SK-N-SH (cell line): Measurements from ENCODE around the gene SS18. TPM values are rescaled to one million over a fixed set of nuclear protein-coding genes. Genes with fewer than 3 reads are reported as not detected.

Experiments
- CTCF ChIA-PET: fragments of 300-600, 350-600 bp; formaldehyde crosslinking; extraction: SDS; loops from one replicate; lab custom pipeline; 2021; lab: Yijun Ruan, JAX
- POLR2A ChIA-PET: fragments of 350-600 bp; sonication (Branson Sonifier 250); formaldehyde crosslinking; extraction: SDS; loops from one replicate; lab custom pipeline; 2020; ENCODE audit warnings: antibody characterized with exemption, inconsistent platforms; lab: Yijun Ruan, JAX
- DNase-seq: peaks from one replicate; pipeline ENCODE4 v3.0.0; 2012
- H2AFZ ChIP-seq: fragments of 200-600 bp; sonication (generic); 2 replicates; pipeline ENCODE4 v1.8.1; 2016; ENCODE audit warnings: antibody characterized with exemption, mild to moderate bottlenecking, low read depth
- H3F3A ChIP-seq: fragments of 200-600 bp; sonication (generic); replicated peaks from 2 replicates; pipeline ENCODE3; 2016; ENCODE audit warnings: antibody characterized with exemption, mild to moderate bottlenecking; ENCODE audit not compliant: insufficient read depth
- H3K27ac ChIP-seq, 2 experiments: fragments of 200-500 bp in 1 of 2; fragments of 200-600 bp in 1 of 2; sonication (Bioruptor generic) in 1 of 2; sonication (generic), shearing (Covaris generic) in 1 of 2; 2 replicates each; pipeline versions ENCODE4 v1.5.1 to v1.6.1; 2014 to 2016; ENCODE audit warnings: low read depth in 2 of 2, inconsistent platforms in 1 of 2, low read length in 1 of 2, mild to moderate bottlenecking in 1 of 2, mixed read lengths in 1 of 2
- H3K27me3 ChIP-seq: fragments of 200-600 bp; sonication (generic), shearing (Covaris generic); 2 replicates; pipeline ENCODE4 v1.6.1; 2016; ENCODE audit warnings: mixed run types; ENCODE audit not compliant: insufficient read depth
- H3K36me3 ChIP-seq, 2 experiments: fragments of 200-500 bp in 1 of 2; fragments of 200-600 bp in 1 of 2; sonication (Bioruptor generic) in 1 of 2; sonication (generic) in 1 of 2; replicated peaks in 1 of 2; 2 replicates each; pipeline versions ENCODE3 to v1.5.1; 2014 to 2016; ENCODE audit warnings: low read length in 1 of 2, mild to moderate bottlenecking in 1 of 2; ENCODE audit not compliant: insufficient read depth in 2 of 2, control insufficient read depth in 1 of 2
- H3K4me1 ChIP-seq, 2 experiments: fragments of 200-500 bp in 1 of 2; fragments of 200-600 bp in 1 of 2; sonication (Bioruptor generic) in 1 of 2; sonication (generic), shearing (Covaris generic) in 1 of 2; 2 replicates each; pipeline versions ENCODE4 v1.5.1 to v1.6.1; 2014 to 2016; ENCODE audit warnings: low read depth in 1 of 2, low read length in 1 of 2, mixed run types in 1 of 2; ENCODE audit not compliant: insufficient read depth in 2 of 2, control insufficient read depth in 1 of 2
- H3K4me2 ChIP-seq: fragments of 200-600 bp; sonication (generic), shearing (Covaris generic); 2 replicates; pipeline ENCODE4 v1.6.1; 2017; ENCODE audit warnings: mixed run types
- H3K4me3 ChIP-seq, 2 experiments: fragments of 200-500 bp in 1 of 2; fragments of 200-600 bp in 1 of 2; sonication (Bioruptor generic) in 1 of 2; sonication (generic), shearing (Covaris generic) in 1 of 2; 2 replicates each; pipeline versions ENCODE4 v1.5.1 to v1.8.1; 2014 to 2016; ENCODE audit warnings: low read depth in 2 of 2, inconsistent platforms in 1 of 2, low read length in 1 of 2, mild to moderate bottlenecking in 1 of 2, mixed read lengths in 1 of 2, moderate library complexity in 1 of 2
- H3K79me2 ChIP-seq: fragments of 200-600 bp; sonication (generic); 2 replicates; pipeline ENCODE4 v1.8.1; 2017; ENCODE audit warnings: mild to moderate bottlenecking; ENCODE audit not compliant: insufficient read depth
- H3K9ac ChIP-seq: fragments of 200-600 bp; sonication (generic); 2 replicates; pipeline ENCODE4 v1.6.1; 2017; ENCODE audit warnings: mixed run types
- H3K9me2 ChIP-seq: fragments of 200-600 bp; sonication (generic); 2 replicates; pipeline ENCODE4 v1.6.1; 2017; ENCODE audit warnings: mixed run types
- H3K9me3 ChIP-seq: fragments of 200-600 bp; sonication (generic); 2 replicates; pipeline ENCODE4 v1.6.1; 2017; ENCODE audit warnings: mixed run types, mild to moderate bottlenecking, moderate library complexity
- H4K20me1 ChIP-seq: fragments of 200-600 bp; sonication (generic); 2 replicates; pipeline ENCODE4 v1.6.1; 2017; ENCODE audit warnings: mild to moderate bottlenecking, mixed run types; ENCODE audit not compliant: insufficient read depth
- EZH2phosphoT487 ChIP-seq: fragments of 200-600 bp; sonication (generic); IDR thresholded peaks from 2 replicates; pipeline ENCODE4 v1.6.1; 2017; ENCODE audit warnings: low read depth, mixed run types, mild to moderate bottlenecking, antibody characterized with exemption, moderate library complexity, borderline replicate concordance
- FOXM1 ChIP-seq: IDR thresholded peaks from 2 replicates; pipeline ENCODE4 v1.4.0; 2012; ENCODE audit warnings: low read depth, mild to moderate bottlenecking
- GABPA ChIP-seq: IDR thresholded peaks from 2 replicates; pipeline ENCODE4 v1.4.0; 2012; ENCODE audit warnings: low read depth, mild to moderate bottlenecking
- GATA2 ChIP-seq: sonication (generic); formaldehyde crosslinking; IDR thresholded peaks from 2 replicates; pipeline ENCODE4 v1.5.0; 2020; ENCODE audit warnings: mild to moderate bottlenecking, missing genetic modification reagents
- MEF2A ChIP-seq: IDR thresholded peaks from 2 replicates; pipeline ENCODE4 v1.4.0; 2012; ENCODE audit warnings: low read depth, borderline replicate concordance
- MXI1 ChIP-seq: IDR thresholded peaks from 2 replicates; pipeline ENCODE4 v1.6.1; 2012; ENCODE audit warnings: mild to moderate bottlenecking, low read depth, low read length, improper control_type of control experiment
- NRF1 ChIP-seq: IDR thresholded peaks from 2 replicates; pipeline ENCODE4 v1.6.1; 2012; ENCODE audit warnings: low read depth, mild to moderate bottlenecking, low read length
- POLR2AphosphoS5 ChIP-seq: IDR thresholded peaks from 2 replicates; pipeline ENCODE4 v1.6.1; 2012; ENCODE audit warnings: low read depth, low read length
- RAD21 ChIP-seq: IDR thresholded peaks from 2 replicates; pipeline ENCODE4 v1.6.1; 2012; ENCODE audit warnings: mild to moderate bottlenecking, low read length
- RFX5 ChIP-seq: IDR thresholded peaks from 2 replicates; pipeline ENCODE4 v1.6.1; 2012; ENCODE audit warnings: mild to moderate bottlenecking, improper control_type of control experiment, low read length
- SMC3 ChIP-seq: IDR thresholded peaks from 2 replicates; pipeline ENCODE4 v1.6.1; 2012; ENCODE audit warnings: low read depth, low read length, improper control_type of control experiment
- TEAD4 ChIP-seq: IDR thresholded peaks from 2 replicates; pipeline ENCODE4 v1.4.0; 2012; ENCODE audit warnings: mild to moderate bottlenecking, borderline replicate concordance; ENCODE audit not compliant: insufficient read depth
- YY1 ChIP-seq: IDR thresholded peaks from 2 replicates; pipeline ENCODE4 v1.4.0; 2012; ENCODE audit warnings: low read depth, mild to moderate bottlenecking
- polyA plus RNA-seq, 3 experiments: library from polyadenylated mRNA; depleted of rRNA; stranded (reverse); fragments of >200 nt; gene quantifications; 2 replicates each; pipeline ENCODE4 v1.2.3, GENCODE V29; 2012
- TF ChIP-seq, protein P1 (sequence below): fragments of 150-350 bp; IDR thresholded peaks from 2 replicates; pipeline ENCODE4 v1.6.1; 2017; ENCODE audit warnings: antibody characterized with exemption, low read length, low read depth, borderline replicate concordance
- TF ChIP-seq, protein P2 (sequence below): IDR thresholded peaks from 2 replicates; pipeline ENCODE4 v1.6.1; 2012; ENCODE audit warnings: mild to moderate bottlenecking, low read depth, low read length, moderate library complexity
- TF ChIP-seq, protein P3 (sequence below): IDR thresholded peaks from 2 replicates; pipeline ENCODE4 v1.4.0; 2012; ENCODE audit warnings: low read depth
- TF ChIP-seq, protein P4 (sequence below): IDR thresholded peaks from 2 replicates; pipeline ENCODE4 v1.4.0; 2012; ENCODE audit warnings: low read depth, borderline replicate concordance
- TF ChIP-seq, protein P5 (sequence below): fragments of 200-600 bp; sonication (generic); IDR thresholded peaks from 2 replicates; pipeline ENCODE4 v1.6.1; 2017; ENCODE audit warnings: antibody characterized with exemption, mild to moderate bottlenecking, moderate library complexity

Gene SS18
- polyA plus RNA-seq, 1 of the 3 experiments (the other 2 are of a cell fraction), result 98.6 TPM

DNA sequence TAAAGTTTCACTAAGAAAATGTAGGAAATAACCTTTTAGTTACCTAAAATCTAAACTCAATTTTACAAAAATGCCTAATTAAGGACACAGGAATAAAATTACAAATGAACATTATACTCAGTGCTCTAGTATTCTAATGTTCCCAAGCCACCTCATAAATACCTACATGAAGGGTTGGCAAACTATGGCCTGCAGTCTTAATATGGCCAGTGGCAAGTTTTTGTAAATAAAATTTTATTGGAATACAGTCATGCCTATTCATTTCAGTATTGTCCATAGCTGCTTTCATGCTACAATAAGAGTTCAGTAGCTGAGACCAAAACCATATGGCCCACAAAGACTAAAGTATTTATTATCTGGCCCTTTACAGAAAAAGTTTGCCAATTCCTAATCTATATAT, 53.8 kb downstream of the SS18 start:
- Histone ChIP-seq H4K20me1 (no peaks in the 10 kb centered on the region), H3K9me2 (no peaks in the 10 kb centered on the region), H3K4me3 (no peak overlapping the region), H2AFZ (no peak overlapping the region), H3K27me3 (no peaks in the 10 kb centered on the region), H3K4me1 (no peaks in the 10 kb centered on the region), H3K4me2 (no peak overlapping the region), H3K36me3 (peaks cover 74 to 80% of the 10 kb centered on the region in 2 experiments), H3K9ac (no peak overlapping the region), H3K79me2 (peaks cover 38% of the 10 kb centered on the region; the same call in 1 of the 2 replicates), H3K27ac (no peak overlapping the region), H3F3A (peaks cover 4% of the 10 kb centered on the region), H3K9me3 (no peaks in the 10 kb centered on the region)
- ChIA-PET CTCF (interaction anchor here (1.0 to 1.7 kb wide), 2 partner anchors 33 to 122 kb away, joined by 3 to 5 read pairs; no protein-coding TSS in a partner anchor), POLR2A (no interaction called here)
- TF ChIP-seq, protein P1, sequence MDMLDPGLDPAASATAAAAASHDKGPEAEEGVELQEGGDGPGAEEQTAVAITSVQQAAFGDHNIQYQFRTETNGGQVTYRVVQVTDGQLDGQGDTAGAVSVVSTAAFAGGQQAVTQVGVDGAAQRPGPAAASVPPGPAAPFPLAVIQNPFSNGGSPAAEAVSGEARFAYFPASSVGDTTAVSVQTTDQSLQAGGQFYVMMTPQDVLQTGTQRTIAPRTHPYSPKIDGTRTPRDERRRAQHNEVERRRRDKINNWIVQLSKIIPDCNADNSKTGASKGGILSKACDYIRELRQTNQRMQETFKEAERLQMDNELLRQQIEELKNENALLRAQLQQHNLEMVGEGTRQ, result no peak
- no peak for TF ChIP-seq SMC3
- TF ChIP-seq, protein P2, sequence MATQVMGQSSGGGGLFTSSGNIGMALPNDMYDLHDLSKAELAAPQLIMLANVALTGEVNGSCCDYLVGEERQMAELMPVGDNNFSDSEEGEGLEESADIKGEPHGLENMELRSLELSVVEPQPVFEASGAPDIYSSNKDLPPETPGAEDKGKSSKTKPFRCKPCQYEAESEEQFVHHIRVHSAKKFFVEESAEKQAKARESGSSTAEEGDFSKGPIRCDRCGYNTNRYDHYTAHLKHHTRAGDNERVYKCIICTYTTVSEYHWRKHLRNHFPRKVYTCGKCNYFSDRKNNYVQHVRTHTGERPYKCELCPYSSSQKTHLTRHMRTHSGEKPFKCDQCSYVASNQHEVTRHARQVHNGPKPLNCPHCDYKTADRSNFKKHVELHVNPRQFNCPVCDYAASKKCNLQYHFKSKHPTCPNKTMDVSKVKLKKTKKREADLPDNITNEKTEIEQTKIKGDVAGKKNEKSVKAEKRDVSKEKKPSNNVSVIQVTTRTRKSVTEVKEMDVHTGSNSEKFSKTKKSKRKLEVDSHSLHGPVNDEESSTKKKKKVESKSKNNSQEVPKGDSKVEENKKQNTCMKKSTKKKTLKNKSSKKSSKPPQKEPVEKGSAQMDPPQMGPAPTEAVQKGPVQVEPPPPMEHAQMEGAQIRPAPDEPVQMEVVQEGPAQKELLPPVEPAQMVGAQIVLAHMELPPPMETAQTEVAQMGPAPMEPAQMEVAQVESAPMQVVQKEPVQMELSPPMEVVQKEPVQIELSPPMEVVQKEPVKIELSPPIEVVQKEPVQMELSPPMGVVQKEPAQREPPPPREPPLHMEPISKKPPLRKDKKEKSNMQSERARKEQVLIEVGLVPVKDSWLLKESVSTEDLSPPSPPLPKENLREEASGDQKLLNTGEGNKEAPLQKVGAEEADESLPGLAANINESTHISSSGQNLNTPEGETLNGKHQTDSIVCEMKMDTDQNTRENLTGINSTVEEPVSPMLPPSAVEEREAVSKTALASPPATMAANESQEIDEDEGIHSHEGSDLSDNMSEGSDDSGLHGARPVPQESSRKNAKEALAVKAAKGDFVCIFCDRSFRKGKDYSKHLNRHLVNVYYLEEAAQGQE, result no peak
- no peak for TF ChIP-seq RAD21
- TF ChIP-seq, protein P3, sequence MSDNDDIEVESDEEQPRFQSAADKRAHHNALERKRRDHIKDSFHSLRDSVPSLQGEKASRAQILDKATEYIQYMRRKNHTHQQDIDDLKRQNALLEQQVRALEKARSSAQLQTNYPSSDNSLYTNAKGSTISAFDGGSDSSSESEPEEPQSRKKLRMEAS, result no peak
- TF ChIP-seq GATA2 (CRISPR knock-in tag), result no peak
- TF ChIP-seq, protein P4, sequence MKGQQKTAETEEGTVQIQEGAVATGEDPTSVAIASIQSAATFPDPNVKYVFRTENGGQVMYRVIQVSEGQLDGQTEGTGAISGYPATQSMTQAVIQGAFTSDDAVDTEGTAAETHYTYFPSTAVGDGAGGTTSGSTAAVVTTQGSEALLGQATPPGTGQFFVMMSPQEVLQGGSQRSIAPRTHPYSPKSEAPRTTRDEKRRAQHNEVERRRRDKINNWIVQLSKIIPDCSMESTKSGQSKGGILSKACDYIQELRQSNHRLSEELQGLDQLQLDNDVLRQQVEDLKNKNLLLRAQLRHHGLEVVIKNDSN, result no peak
- TF ChIP-seq, protein P5, sequence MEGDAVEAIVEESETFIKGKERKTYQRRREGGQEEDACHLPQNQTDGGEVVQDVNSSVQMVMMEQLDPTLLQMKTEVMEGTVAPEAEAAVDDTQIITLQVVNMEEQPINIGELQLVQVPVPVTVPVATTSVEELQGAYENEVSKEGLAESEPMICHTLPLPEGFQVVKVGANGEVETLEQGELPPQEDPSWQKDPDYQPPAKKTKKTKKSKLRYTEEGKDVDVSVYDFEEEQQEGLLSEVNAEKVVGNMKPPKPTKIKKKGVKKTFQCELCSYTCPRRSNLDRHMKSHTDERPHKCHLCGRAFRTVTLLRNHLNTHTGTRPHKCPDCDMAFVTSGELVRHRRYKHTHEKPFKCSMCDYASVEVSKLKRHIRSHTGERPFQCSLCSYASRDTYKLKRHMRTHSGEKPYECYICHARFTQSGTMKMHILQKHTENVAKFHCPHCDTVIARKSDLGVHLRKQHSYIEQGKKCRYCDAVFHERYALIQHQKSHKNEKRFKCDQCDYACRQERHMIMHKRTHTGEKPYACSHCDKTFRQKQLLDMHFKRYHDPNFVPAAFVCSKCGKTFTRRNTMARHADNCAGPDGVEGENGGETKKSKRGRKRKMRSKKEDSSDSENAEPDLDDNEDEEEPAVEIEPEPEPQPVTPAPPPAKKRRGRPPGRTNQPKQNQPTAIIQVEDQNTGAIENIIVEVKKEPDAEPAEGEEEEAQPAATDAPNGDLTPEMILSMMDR, result no peak
- no peak for TF ChIP-seq GABPA
- TF ChIP-seq MXI1, result no peak
- no peak for TF ChIP-seq TEAD4
- TF ChIP-seq YY1, result no peak
- no peak for TF ChIP-seq FOXM1
- no peak for TF ChIP-seq RFX5
- no peak for TF ChIP-seq MEF2A
- no peak for TF ChIP-seq POLR2AphosphoS5
- no peak for TF ChIP-seq EZH2phosphoT487
- no peak for TF ChIP-seq NRF1
- DNase-seq, result no peak
